Upper lobe of right lung (tissue), 1 donor: ENCODE results near the gene PC. TPM values are rescaled to one million over a fixed set of nuclear protein-coding genes. Genes with fewer than 3 reads are reported as not detected.

Source experiments
- ATAC-seq: fragments of 200-7000 bp; cut with Tn5 transposase; one replicate; pipeline ENCODE4 v1.9.1; 2020; ENCODE audit warnings: mild to moderate bottlenecking, moderate library complexity
- DNase-seq: peaks from one replicate; pipeline ENCODE4 v3.0.0-alpha.2; 2020
- H3K27ac ChIP-seq: fragments of 200-600 bp; one replicate; pipeline ENCODE4 v1.8.0; 2022
- H3K27me3 ChIP-seq: fragments of 200-600 bp; one replicate; pipeline ENCODE4 v1.8.0; 2022; ENCODE audit warnings: mild to moderate bottlenecking
- H3K36me3 ChIP-seq: fragments of 200-600 bp; one replicate; pipeline ENCODE4 v1.8.0; 2022
- H3K4me1 ChIP-seq: fragments of 200-600 bp; one replicate; pipeline ENCODE4 v1.8.0; 2022
- H3K4me3 ChIP-seq: fragments of 200-600 bp; one replicate; pipeline ENCODE4 v1.8.0; 2022; ENCODE audit warnings: mild to moderate bottlenecking
- H3K9me3 ChIP-seq: fragments of 200-600 bp; one replicate; pipeline ENCODE4 v1.8.0; 2022
- CTCF ChIP-seq: fragments of 200-600 bp; IDR thresholded peaks from one replicate; pipeline ENCODE4 v1.8.0; 2022; ENCODE audit warnings: antibody characterized with exemption
- intact Hi-C: fragments of 100-400 bp; cut with DNase I; formaldehyde crosslinking; loops from one replicate; pipeline ENCODE4 v1.11.0; 2022
- total RNA-seq: library from RNA; stranded (reverse); fragmentation: NEBNext Ultra II Directional; extraction: Animal tissue kit (Norgen Biotek cat#: 25700); gene quantifications from one replicate; pipeline ENCODE4 v1.2.1, GENCODE V29; 2021
- donor health status: DM: no; HTN: yes; CAD: no; lungs with severe emphysema.

Gene PC
- total RNA-seq, 1 donor from 2014 or later, result 12.7 TPM

GRCh38 chr11:66858939-66859685 lies 99.1 kb downstream of the PC start:
- DNase-seq (no peak), ATAC-seq (no peak)
- no peak for TF ChIP-seq CTCF
- no peaks in the 10 kb centered on the region for H3K27me3 ChIP-seq
- no peaks in the 10 kb centered on the region for H3K36me3 ChIP-seq
- H3K4me1 ChIP-seq, result peaks cover 6% of the 10 kb centered on the region
- no peak overlapping the region for H3K4me3 ChIP-seq
- H3K9me3 ChIP-seq, result no peaks in the 10 kb centered on the region
- no peak overlapping the region for H3K27ac ChIP-seq
- intact Hi-C loops, result no loop called here

GRCh38 chr11:66858186-66858938 lies 99.8 kb downstream of the PC start:
- no peaks in the 10 kb centered on the region for H3K27me3 ChIP-seq
- H3K27ac ChIP-seq, result no peak overlapping the region
- no peak for DNase-seq
- TF ChIP-seq CTCF, result no peak
- peaks cover 6% of the 10 kb centered on the region for H3K4me1 ChIP-seq
- no peak overlapping the region for H3K4me3 ChIP-seq
- intact Hi-C loops, result no loop called here
- H3K9me3 ChIP-seq, result no peaks in the 10 kb centered on the region
- no peak for ATAC-seq
- no peaks in the 10 kb centered on the region for H3K36me3 ChIP-seq

- Histone ChIP-seq H3K27ac (no peak overlapping the region), H3K27me3 (no peaks in the 10 kb centered on the region), H3K4me3 (no peak overlapping the region), H3K9me3 (no peaks in the 10 kb centered on the region), H3K4me1 (peaks cover 6% of the 10 kb centered on the region), H3K36me3 (no peaks in the 10 kb centered on the region)
- TF ChIP-seq CTCF, result no peak
- DNase-seq (no peak), ATAC-seq (no peak)
- intact Hi-C loops, result no loop called here
These were observed 100.3 kb downstream of the PC start for GRCh38 chr11:66857927-66858185.

GRCh38 chr11:66857234-66857926 lies 100.8 kb downstream of the PC start:
- Histone ChIP-seq H3K4me3 (peak overlapping the region; percentile 71), H3K36me3 (no peaks in the 10 kb centered on the region), H3K9me3 (no peaks in the 10 kb centered on the region), H3K4me1 (peaks cover 6% of the 10 kb centered on the region), H3K27me3 (no peaks in the 10 kb centered on the region), H3K27ac (no peak overlapping the region)
- DNase-seq, result no peak
- intact Hi-C loops, result no loop called here
- ATAC-seq, result no peak
- no peak for TF ChIP-seq CTCF

- Histone ChIP-seq H3K36me3 (no peaks in the 10 kb centered on the region), H3K4me3 (peak within 1 kb of the TSS; percentile 71), H3K4me1 (peaks cover 6% of the 10 kb centered on the region), H3K27ac (peak within 1 kb of the TSS; percentile 91), H3K27me3 (no peaks in the 10 kb centered on the region), H3K9me3 (no peaks in the 10 kb centered on the region)
- DNase-seq (peak; percentile 84), ATAC-seq (peak; percentile 60)
- no peak for TF ChIP-seq CTCF
- intact Hi-C loops, result no loop called here
These were observed 101.5 kb downstream of the PC start, which contains the start of gene LRFN4 for GRCh38 chr11:66856496-66857233. Gene LRFN4 (plus strand): TSS chr11:66857064. CDS start chr11:66857745, 681 bp downstream.
